Keratinocyte (primary cell): ENCODE data around the gene FKBP1B.

Source experiments
- EZH2 ChIP-seq: IDR thresholded peaks from one replicate; pipeline ENCODE4 v1.6.1; 2012; ENCODE audit warnings: inconsistent platforms, mild to moderate bottlenecking, low read length, moderate library complexity
- TF ChIP-seq, protein P1 (sequence below), 3 experiments: IDR thresholded peaks in 1 of 3; conservative IDR thresholded peaks in 1 of 3; optimal IDR thresholded peaks in 1 of 3; 2 replicates in 2 of 3; 3 replicates in 1 of 3; pipeline versions ENCODE3 to v1.5.1; 2011; ENCODE audit warnings: low read length in 3 of 3, mild to moderate bottlenecking in 3 of 3, moderate library complexity in 2 of 3, control low read depth in 1 of 3, inconsistent platforms in 1 of 3; ENCODE audit not compliant: insufficient read depth in 2 of 3; ENCODE audit errors: extremely low read depth in 1 of 3

DNA sequence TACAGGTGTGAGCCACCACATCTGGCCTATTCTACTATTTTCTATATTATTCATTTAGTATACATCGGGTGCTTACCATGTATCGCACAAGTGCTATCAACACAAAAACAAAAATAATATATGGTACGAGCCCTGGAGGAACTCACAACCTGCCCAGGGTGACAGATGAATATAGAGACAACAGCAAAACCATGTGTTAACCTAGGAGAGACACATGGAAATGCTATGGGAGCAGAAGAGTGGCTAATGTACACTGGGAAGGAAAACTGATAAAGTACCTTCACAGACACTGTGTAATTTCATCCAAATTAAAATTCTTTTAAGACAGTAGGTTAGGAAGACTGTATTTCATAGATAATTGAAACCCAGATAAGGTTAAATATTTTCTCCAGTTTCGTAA lies 22.7 kb downstream of the FKBP1B start:
- TF ChIP-seq, protein P1, sequence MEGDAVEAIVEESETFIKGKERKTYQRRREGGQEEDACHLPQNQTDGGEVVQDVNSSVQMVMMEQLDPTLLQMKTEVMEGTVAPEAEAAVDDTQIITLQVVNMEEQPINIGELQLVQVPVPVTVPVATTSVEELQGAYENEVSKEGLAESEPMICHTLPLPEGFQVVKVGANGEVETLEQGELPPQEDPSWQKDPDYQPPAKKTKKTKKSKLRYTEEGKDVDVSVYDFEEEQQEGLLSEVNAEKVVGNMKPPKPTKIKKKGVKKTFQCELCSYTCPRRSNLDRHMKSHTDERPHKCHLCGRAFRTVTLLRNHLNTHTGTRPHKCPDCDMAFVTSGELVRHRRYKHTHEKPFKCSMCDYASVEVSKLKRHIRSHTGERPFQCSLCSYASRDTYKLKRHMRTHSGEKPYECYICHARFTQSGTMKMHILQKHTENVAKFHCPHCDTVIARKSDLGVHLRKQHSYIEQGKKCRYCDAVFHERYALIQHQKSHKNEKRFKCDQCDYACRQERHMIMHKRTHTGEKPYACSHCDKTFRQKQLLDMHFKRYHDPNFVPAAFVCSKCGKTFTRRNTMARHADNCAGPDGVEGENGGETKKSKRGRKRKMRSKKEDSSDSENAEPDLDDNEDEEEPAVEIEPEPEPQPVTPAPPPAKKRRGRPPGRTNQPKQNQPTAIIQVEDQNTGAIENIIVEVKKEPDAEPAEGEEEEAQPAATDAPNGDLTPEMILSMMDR (optimal IDR thresholded peaks at IDR 0.05 in 1 of 3, IDR thresholded peaks at IDR 0.05 in 1 of 3, conservative IDR thresholded peaks at IDR 0.05 in 1 of 3; ENCODE audit: extremely low read depth in 1 of 3, insufficient read depth in 2 of 3, low read length in 3 of 3), result no peak
- TF ChIP-seq EZH2, result no peak
